ENCODE data around the gene DHRS4L2.
A peak's percentile ranks its signal among the peaks of the same experiment; 100 is the strongest.
"Not testable (repeated sequence)": the region's sequence is repeated elsewhere in the genome, so short reads cannot be mapped to it uniquely, and the experiment has no call there.

DNA sequence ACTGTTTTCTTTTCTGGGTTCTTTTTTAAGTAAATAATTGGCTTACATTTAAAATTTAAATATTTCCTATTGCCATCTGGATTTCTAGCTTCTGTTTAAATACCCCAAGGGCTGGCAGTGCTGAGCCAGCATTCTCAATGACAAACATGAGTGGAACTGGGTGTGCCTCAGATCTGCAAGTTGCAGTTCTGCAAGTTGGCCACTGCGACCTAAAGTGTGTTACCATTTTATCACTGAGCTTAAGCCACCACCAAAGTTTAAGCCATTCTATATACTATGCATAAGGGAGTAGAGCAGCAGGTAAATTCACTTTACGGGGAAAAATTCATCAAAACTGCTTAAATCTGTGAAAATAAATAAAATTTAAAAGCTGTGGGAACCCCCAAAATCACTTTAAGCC lies 11.5 kb upstream of the DHRS4L2 start:
- TF ChIP-seq, protein P1, sequence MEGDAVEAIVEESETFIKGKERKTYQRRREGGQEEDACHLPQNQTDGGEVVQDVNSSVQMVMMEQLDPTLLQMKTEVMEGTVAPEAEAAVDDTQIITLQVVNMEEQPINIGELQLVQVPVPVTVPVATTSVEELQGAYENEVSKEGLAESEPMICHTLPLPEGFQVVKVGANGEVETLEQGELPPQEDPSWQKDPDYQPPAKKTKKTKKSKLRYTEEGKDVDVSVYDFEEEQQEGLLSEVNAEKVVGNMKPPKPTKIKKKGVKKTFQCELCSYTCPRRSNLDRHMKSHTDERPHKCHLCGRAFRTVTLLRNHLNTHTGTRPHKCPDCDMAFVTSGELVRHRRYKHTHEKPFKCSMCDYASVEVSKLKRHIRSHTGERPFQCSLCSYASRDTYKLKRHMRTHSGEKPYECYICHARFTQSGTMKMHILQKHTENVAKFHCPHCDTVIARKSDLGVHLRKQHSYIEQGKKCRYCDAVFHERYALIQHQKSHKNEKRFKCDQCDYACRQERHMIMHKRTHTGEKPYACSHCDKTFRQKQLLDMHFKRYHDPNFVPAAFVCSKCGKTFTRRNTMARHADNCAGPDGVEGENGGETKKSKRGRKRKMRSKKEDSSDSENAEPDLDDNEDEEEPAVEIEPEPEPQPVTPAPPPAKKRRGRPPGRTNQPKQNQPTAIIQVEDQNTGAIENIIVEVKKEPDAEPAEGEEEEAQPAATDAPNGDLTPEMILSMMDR (IDR thresholded peaks at IDR 0.05): peak in 4 of 5 experiments; percentile 28 to 56 (median 40)
- TF ChIP-seq POLR2A (IDR thresholded peaks at IDR 0.05): not testable (repeated sequence)

Measured in transverse colon (tissue), 3 donors.